PFSK-1 (cell line): ENCODE results near the gene GLS.

Experiments
- POLR2AphosphoS5 ChIP-seq: IDR thresholded peaks from 2 replicates; pipeline ENCODE4 v1.6.1; 2012; ENCODE audit warnings: low read depth, mild to moderate bottlenecking, control low read depth, low read length, moderate library complexity
- TAF1 ChIP-seq: IDR thresholded peaks from 2 replicates; pipeline ENCODE4 v1.6.1; 2012; ENCODE audit warnings: low read length, control low read depth, borderline replicate concordance; ENCODE audit not compliant: insufficient read depth
- TF ChIP-seq, protein P1 (sequence below), 2 experiments: IDR thresholded peaks; 2 replicates each; pipeline versions ENCODE4 v1.6.1 to v1.8.0; 2011 to 2012; ENCODE audit warnings: low read depth in 2 of 2, low read length in 2 of 2, control low read depth in 1 of 2, inconsistent platforms in 1 of 2, mild to moderate bottlenecking in 1 of 2, moderate library complexity in 1 of 2; ENCODE audit not compliant: insufficient read depth in 1 of 2

DNA sequence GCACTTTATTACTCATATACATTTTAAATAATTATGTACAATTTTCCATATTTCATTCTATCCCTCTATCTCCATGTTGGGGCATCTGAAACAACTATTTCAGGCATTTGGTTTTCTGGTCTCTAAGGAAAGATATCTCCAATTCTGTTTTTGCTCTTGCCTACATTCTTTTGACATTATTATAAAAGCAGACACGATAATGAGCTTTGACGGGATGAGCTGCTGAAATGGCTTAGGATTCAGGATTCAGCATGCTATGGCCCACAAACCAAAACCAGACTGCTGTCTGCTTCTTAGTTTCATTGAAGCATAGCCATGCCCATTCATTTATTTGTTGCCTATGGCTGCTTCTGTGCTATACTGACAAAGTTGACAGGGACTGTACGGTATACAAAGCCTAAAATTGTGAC lies 42.7 kb upstream of the GLS start:
- TF ChIP-seq TAF1 (no peak), POLR2AphosphoS5 (no peak)
- TF ChIP-seq, protein P1, sequence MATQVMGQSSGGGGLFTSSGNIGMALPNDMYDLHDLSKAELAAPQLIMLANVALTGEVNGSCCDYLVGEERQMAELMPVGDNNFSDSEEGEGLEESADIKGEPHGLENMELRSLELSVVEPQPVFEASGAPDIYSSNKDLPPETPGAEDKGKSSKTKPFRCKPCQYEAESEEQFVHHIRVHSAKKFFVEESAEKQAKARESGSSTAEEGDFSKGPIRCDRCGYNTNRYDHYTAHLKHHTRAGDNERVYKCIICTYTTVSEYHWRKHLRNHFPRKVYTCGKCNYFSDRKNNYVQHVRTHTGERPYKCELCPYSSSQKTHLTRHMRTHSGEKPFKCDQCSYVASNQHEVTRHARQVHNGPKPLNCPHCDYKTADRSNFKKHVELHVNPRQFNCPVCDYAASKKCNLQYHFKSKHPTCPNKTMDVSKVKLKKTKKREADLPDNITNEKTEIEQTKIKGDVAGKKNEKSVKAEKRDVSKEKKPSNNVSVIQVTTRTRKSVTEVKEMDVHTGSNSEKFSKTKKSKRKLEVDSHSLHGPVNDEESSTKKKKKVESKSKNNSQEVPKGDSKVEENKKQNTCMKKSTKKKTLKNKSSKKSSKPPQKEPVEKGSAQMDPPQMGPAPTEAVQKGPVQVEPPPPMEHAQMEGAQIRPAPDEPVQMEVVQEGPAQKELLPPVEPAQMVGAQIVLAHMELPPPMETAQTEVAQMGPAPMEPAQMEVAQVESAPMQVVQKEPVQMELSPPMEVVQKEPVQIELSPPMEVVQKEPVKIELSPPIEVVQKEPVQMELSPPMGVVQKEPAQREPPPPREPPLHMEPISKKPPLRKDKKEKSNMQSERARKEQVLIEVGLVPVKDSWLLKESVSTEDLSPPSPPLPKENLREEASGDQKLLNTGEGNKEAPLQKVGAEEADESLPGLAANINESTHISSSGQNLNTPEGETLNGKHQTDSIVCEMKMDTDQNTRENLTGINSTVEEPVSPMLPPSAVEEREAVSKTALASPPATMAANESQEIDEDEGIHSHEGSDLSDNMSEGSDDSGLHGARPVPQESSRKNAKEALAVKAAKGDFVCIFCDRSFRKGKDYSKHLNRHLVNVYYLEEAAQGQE (IDR thresholded peaks at IDR 0.05; ENCODE audit: insufficient read depth in 1 of 2, low read depth in 2 of 2, low read length in 2 of 2), result no peak
